Ishikawa (cell line): Measurements from ENCODE around the gene GIPC1.

Experiments
- CEBPB ChIP-seq: IDR thresholded peaks from 2 replicates; pipeline ENCODE4 v1.6.1; 2012
- CREB1 ChIP-seq: IDR thresholded peaks from 2 replicates; pipeline ENCODE4 v1.6.1; 2012; ENCODE audit warnings: low read depth
- EGR1 ChIP-seq: IDR thresholded peaks from 2 replicates; pipeline ENCODE4 v1.6.1; 2012
- EP300 ChIP-seq: IDR thresholded peaks from 2 replicates; pipeline ENCODE4 v1.6.1; 2012; ENCODE audit warnings: borderline replicate concordance
- FOXM1 ChIP-seq: IDR thresholded peaks from 2 replicates; pipeline ENCODE4 v1.6.1; 2012; ENCODE audit warnings: low read depth, borderline replicate concordance
- NFIC ChIP-seq: IDR thresholded peaks from 2 replicates; pipeline ENCODE4 v1.6.1; 2012
- RAD21 ChIP-seq: IDR thresholded peaks from 2 replicates; pipeline ENCODE4 v1.6.1; 2012; ENCODE audit warnings: low read depth
- TAF1 ChIP-seq: IDR thresholded peaks from 2 replicates; pipeline ENCODE4 v1.6.1; 2012; ENCODE audit warnings: low read depth, mild to moderate bottlenecking
- TCF12 ChIP-seq: IDR thresholded peaks from 2 replicates; pipeline ENCODE4 v1.6.1; 2012; ENCODE audit warnings: low read depth
- TEAD4 ChIP-seq: IDR thresholded peaks from 2 replicates; pipeline ENCODE4 v1.6.1; 2012
- YY1 ChIP-seq: IDR thresholded peaks from 2 replicates; pipeline ENCODE4 v1.6.1; 2012; ENCODE audit warnings: low read depth
- ZBTB7A ChIP-seq: IDR thresholded peaks from 2 replicates; pipeline ENCODE4 v1.6.1; 2012; ENCODE audit warnings: low read depth
- TF ChIP-seq, protein P1 (sequence below): IDR thresholded peaks from 2 replicates; pipeline ENCODE4 v1.6.1; 2012
- TF ChIP-seq, protein P2 (sequence below): IDR thresholded peaks from 2 replicates; pipeline ENCODE4 v1.6.1; 2012
- TF ChIP-seq, protein P3 (sequence below): IDR thresholded peaks from 2 replicates; pipeline ENCODE4 v1.6.1; 2012; ENCODE audit warnings: low read depth, mild to moderate bottlenecking

GIPC1 gene

DNA sequence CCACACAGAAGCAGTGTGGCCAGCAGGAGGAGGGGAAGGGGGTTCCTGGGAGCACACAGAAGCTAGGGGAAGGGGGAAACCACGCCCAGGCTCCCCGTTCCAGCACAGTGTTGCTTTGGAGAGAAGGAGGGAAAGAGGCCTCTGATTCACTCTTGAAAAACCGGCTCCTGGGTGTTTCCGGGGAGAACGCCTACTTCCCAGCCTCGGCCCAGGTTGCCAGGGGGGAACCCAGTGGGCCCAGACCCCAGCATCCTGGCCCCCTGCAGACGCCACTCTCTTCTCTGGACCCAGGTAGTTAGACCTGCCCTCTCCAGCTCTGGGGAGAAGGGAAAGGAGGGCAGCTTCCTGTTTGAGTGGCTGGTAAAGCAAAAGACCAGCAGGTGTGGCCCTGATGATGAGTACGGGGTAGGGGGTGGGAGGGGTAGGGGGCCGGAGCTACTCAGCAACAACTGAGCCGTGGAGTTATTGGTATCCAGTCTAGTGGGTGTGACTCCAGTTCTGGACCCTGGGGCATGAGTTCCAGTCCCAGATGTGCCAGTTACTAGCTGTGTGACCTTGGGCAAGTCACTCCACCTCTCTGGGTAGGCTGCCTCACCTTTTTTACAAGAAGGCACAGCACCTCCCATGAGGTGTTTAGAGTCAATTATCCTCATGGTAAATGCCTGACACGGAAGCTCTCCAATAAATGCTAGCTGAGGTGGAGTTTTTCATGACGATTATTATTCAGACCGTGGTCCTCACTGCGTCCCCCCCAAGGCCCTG is 836 bp downstream of the GIPC1 start:
- TF ChIP-seq, protein P1, sequence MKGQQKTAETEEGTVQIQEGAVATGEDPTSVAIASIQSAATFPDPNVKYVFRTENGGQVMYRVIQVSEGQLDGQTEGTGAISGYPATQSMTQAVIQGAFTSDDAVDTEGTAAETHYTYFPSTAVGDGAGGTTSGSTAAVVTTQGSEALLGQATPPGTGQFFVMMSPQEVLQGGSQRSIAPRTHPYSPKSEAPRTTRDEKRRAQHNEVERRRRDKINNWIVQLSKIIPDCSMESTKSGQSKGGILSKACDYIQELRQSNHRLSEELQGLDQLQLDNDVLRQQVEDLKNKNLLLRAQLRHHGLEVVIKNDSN, result no peak
- TF ChIP-seq YY1 (no peak), TCF12 (no peak), TAF1 (no peak), FOXM1 (no peak), CREB1 (no peak)
- TF ChIP-seq, protein P2, sequence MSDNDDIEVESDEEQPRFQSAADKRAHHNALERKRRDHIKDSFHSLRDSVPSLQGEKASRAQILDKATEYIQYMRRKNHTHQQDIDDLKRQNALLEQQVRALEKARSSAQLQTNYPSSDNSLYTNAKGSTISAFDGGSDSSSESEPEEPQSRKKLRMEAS, result no peak

DNA sequence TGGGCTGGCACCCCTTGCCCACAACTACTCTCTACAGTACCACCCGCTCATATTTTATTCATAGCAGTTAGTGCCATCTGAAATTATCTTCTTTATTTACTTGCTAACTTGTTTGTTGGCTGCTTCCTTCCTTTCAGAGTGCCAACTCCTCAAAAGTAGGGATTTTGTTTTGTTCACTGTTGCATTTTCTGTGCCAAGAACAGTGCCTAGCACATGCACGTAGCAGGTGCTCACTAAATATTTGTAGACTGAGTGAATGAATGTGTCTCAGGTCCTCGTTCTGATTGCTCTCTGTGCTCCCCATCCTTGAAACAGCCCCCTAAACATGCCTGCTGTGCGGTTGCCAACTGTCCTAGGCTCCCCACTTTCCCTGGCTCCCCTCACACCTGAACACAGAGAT is 1.5 kb downstream of the GIPC1 start:
- no peak for TF ChIP-seq EGR1
- TF ChIP-seq CREB1, result no peak

DNA sequence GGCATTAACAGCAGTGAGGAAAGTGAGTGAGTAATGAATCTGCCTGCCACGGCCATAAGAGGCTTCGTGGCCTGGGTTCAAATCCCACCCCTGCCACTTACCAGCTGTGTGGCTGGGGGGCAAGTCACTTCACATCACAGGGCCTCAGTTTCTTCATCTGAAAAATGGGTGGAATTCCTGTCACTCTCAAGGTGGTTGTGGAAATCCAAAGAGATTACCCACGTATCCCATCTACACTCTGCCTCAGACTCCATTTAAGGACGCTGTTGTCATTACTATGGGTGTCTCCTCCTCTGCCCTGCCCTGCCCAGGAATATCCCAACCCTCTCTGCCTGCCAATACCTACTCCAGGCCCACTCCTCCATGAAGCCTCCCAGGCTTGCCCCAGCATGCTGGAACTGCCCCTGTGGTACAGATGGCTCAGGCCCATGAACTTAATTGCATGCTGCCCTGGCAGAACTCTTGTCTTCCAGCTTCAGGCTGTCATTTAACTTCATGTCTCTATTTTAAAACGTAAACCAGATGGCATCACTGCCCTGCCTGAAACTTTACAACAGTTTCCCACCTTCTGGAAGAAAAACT is 3.1 kb downstream of the GIPC1 start:
- no peak for TF ChIP-seq EP300
- TF ChIP-seq, protein P3, sequence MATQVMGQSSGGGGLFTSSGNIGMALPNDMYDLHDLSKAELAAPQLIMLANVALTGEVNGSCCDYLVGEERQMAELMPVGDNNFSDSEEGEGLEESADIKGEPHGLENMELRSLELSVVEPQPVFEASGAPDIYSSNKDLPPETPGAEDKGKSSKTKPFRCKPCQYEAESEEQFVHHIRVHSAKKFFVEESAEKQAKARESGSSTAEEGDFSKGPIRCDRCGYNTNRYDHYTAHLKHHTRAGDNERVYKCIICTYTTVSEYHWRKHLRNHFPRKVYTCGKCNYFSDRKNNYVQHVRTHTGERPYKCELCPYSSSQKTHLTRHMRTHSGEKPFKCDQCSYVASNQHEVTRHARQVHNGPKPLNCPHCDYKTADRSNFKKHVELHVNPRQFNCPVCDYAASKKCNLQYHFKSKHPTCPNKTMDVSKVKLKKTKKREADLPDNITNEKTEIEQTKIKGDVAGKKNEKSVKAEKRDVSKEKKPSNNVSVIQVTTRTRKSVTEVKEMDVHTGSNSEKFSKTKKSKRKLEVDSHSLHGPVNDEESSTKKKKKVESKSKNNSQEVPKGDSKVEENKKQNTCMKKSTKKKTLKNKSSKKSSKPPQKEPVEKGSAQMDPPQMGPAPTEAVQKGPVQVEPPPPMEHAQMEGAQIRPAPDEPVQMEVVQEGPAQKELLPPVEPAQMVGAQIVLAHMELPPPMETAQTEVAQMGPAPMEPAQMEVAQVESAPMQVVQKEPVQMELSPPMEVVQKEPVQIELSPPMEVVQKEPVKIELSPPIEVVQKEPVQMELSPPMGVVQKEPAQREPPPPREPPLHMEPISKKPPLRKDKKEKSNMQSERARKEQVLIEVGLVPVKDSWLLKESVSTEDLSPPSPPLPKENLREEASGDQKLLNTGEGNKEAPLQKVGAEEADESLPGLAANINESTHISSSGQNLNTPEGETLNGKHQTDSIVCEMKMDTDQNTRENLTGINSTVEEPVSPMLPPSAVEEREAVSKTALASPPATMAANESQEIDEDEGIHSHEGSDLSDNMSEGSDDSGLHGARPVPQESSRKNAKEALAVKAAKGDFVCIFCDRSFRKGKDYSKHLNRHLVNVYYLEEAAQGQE, result no peak
- no peak for TF ChIP-seq FOXM1
- TF ChIP-seq, protein P2, result no peak
- no peak for TF ChIP-seq YY1
- no peak for TF ChIP-seq RAD21
- TF ChIP-seq CREB1, result no peak

DNA sequence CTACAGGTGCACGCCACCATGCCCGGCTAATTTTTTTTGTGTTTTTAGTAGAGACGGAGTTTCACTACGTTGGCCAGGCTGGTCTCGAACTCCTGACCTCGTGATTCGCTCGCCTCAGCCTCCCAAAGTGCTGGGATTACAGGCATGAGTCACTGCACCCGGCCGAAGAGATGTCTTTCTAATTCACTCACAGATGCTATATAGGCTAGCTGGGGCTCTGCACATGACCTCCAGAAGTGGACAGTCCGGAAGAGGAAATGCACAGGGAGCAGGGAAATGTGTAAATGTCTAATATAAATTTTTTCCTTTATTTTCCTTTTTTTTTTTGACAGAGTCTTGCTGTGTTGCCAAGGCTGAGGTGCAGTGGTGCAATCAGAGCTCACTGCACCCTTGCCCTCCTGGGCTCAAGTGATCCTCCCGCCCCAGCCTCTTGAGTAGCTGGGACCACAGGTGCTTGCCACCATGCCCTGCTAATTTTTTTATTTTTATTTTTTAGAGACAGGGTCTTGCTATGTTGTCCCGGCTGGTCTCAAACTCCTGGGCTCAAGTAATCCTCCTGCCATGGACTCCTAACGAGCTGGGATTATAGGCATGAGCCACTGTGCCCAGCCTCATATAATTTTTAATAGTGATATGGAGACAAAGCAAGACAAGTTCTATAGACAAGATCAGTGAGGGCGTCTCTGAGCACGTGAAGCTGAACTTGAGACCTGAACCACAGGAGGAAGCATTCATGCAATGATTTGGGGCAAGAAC is 8.4 kb downstream of the GIPC1 start:
- TF ChIP-seq RAD21 (no peak), CREB1 (no peak), TCF12 (no peak), CEBPB (no peak)
- TF ChIP-seq, protein P2, result no peak

DNA sequence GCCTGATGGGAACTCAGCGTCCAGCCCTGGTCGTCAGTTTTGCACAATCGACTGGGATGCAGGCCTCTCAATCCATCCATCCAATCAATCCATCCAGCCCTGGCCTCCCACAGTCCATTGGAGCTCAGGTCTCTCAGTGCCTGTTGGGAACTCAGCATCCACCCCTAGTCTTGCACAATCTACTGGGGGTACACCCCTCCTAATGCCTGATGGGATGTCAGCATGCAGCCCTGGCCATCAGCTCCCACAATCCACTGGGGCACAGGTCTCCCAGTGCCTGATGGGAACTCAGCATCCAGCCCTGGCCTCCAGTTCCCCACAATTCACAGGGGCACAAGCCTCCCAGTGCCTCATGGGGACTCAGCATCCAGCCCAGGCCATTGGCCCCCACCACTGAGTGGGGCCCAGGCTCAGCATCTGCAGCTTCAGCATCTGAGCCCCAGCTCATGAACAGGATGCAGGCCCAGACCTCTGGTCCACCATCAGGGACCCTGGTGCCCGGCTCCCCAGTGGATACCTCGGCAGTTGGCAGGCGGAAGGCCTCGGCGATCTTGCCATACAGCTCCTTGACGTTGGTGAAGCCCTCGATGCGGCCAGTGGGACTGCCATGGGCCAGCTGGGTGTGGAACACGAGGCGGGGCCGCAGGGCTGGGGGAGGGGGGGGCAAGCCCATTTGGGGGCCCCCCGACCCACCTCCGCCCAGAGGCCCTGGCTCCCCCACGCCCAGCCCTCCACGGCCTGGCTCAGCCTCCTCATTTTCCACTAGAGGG is 13.6 kb downstream of the GIPC1 start:
- TF ChIP-seq, protein P1, result no peak
- TF ChIP-seq FOXM1 (no peak), TAF1 (no peak), YY1 (no peak), EGR1 (no peak), CREB1 (no peak), TEAD4 (no peak), NFIC (no peak), TCF12 (no peak), EP300 (no peak), ZBTB7A (no peak), RAD21 (no peak), CEBPB (no peak)
- TF ChIP-seq, protein P3, result no peak
- TF ChIP-seq, protein P2, result no peak
